NB4 (cell line): ENCODE data around the gene TMEM220.

Source experiments
- CTCF ChIP-seq: IDR thresholded peaks from one replicate; pipeline ENCODE4 v1.5.1; 2012; ENCODE audit warnings: low read depth, low read length
- MAX ChIP-seq: IDR thresholded peaks from 2 replicates; pipeline ENCODE4 v1.6.1; 2011; ENCODE audit warnings: low read depth, low read length
- POLR2A ChIP-seq: IDR thresholded peaks from 2 replicates; pipeline ENCODE4 v1.6.1; 2011; ENCODE audit warnings: mild to moderate bottlenecking; ENCODE audit not compliant: insufficient read length; ENCODE audit errors: extremely low read depth

GRCh38 chr17:10752696-10753095, 22.9 kb upstream of the TMEM220 start:
- TF ChIP-seq CTCF, result no peak
- TF ChIP-seq POLR2A, result no peak
- TF ChIP-seq MAX, result no peak
